SK-N-SH (cell line): ENCODE data around the gene SPATA18. TPM values are rescaled to one million over a fixed set of nuclear protein-coding genes. Genes with fewer than 3 reads are reported as not detected.

Source experiments
- CTCF ChIA-PET: fragments of 300-600, 350-600 bp; formaldehyde crosslinking; extraction: SDS; loops from one replicate; lab custom pipeline; 2021; lab: Yijun Ruan, JAX
- POLR2A ChIA-PET: fragments of 350-600 bp; sonication (Branson Sonifier 250); formaldehyde crosslinking; extraction: SDS; loops from one replicate; lab custom pipeline; 2020; ENCODE audit warnings: antibody characterized with exemption, inconsistent platforms; lab: Yijun Ruan, JAX
- DNase-seq: peaks from one replicate; pipeline ENCODE4 v3.0.0; 2012
- H2AFZ ChIP-seq: fragments of 200-600 bp; sonication (generic); 2 replicates; pipeline ENCODE4 v1.8.1; 2016; ENCODE audit warnings: antibody characterized with exemption, mild to moderate bottlenecking, low read depth
- H3F3A ChIP-seq: fragments of 200-600 bp; sonication (generic); replicated peaks from 2 replicates; pipeline ENCODE3; 2016; ENCODE audit warnings: antibody characterized with exemption, mild to moderate bottlenecking; ENCODE audit not compliant: insufficient read depth
- H3K27ac ChIP-seq, 2 experiments: fragments of 200-500 bp in 1 of 2; fragments of 200-600 bp in 1 of 2; sonication (Bioruptor generic) in 1 of 2; sonication (generic), shearing (Covaris generic) in 1 of 2; 2 replicates each; pipeline versions ENCODE4 v1.5.1 to v1.6.1; 2014 to 2016; ENCODE audit warnings: low read depth in 2 of 2, inconsistent platforms in 1 of 2, low read length in 1 of 2, mild to moderate bottlenecking in 1 of 2, mixed read lengths in 1 of 2
- H3K27me3 ChIP-seq: fragments of 200-600 bp; sonication (generic), shearing (Covaris generic); 2 replicates; pipeline ENCODE4 v1.6.1; 2016; ENCODE audit warnings: mixed run types; ENCODE audit not compliant: insufficient read depth
- H3K36me3 ChIP-seq, 2 experiments: fragments of 200-500 bp in 1 of 2; fragments of 200-600 bp in 1 of 2; sonication (Bioruptor generic) in 1 of 2; sonication (generic) in 1 of 2; replicated peaks in 1 of 2; 2 replicates each; pipeline versions ENCODE3 to v1.5.1; 2014 to 2016; ENCODE audit warnings: low read length in 1 of 2, mild to moderate bottlenecking in 1 of 2; ENCODE audit not compliant: insufficient read depth in 2 of 2, control insufficient read depth in 1 of 2
- H3K4me1 ChIP-seq, 2 experiments: fragments of 200-500 bp in 1 of 2; fragments of 200-600 bp in 1 of 2; sonication (Bioruptor generic) in 1 of 2; sonication (generic), shearing (Covaris generic) in 1 of 2; 2 replicates each; pipeline versions ENCODE4 v1.5.1 to v1.6.1; 2014 to 2016; ENCODE audit warnings: low read depth in 1 of 2, low read length in 1 of 2, mixed run types in 1 of 2; ENCODE audit not compliant: insufficient read depth in 2 of 2, control insufficient read depth in 1 of 2
- H3K4me2 ChIP-seq: fragments of 200-600 bp; sonication (generic), shearing (Covaris generic); 2 replicates; pipeline ENCODE4 v1.6.1; 2017; ENCODE audit warnings: mixed run types
- H3K4me3 ChIP-seq, 2 experiments: fragments of 200-500 bp in 1 of 2; fragments of 200-600 bp in 1 of 2; sonication (Bioruptor generic) in 1 of 2; sonication (generic), shearing (Covaris generic) in 1 of 2; 2 replicates each; pipeline versions ENCODE4 v1.5.1 to v1.8.1; 2014 to 2016; ENCODE audit warnings: low read depth in 2 of 2, inconsistent platforms in 1 of 2, low read length in 1 of 2, mild to moderate bottlenecking in 1 of 2, mixed read lengths in 1 of 2, moderate library complexity in 1 of 2
- H3K79me2 ChIP-seq: fragments of 200-600 bp; sonication (generic); 2 replicates; pipeline ENCODE4 v1.8.1; 2017; ENCODE audit warnings: mild to moderate bottlenecking; ENCODE audit not compliant: insufficient read depth
- H3K9ac ChIP-seq: fragments of 200-600 bp; sonication (generic); 2 replicates; pipeline ENCODE4 v1.6.1; 2017; ENCODE audit warnings: mixed run types
- H3K9me2 ChIP-seq: fragments of 200-600 bp; sonication (generic); 2 replicates; pipeline ENCODE4 v1.6.1; 2017; ENCODE audit warnings: mixed run types
- H3K9me3 ChIP-seq: fragments of 200-600 bp; sonication (generic); 2 replicates; pipeline ENCODE4 v1.6.1; 2017; ENCODE audit warnings: mixed run types, mild to moderate bottlenecking, moderate library complexity
- H4K20me1 ChIP-seq: fragments of 200-600 bp; sonication (generic); 2 replicates; pipeline ENCODE4 v1.6.1; 2017; ENCODE audit warnings: mild to moderate bottlenecking, mixed run types; ENCODE audit not compliant: insufficient read depth
- CHD2 ChIP-seq: fragments of 150-350 bp; IDR thresholded peaks from 2 replicates; pipeline ENCODE4 v1.6.1; 2018; ENCODE audit warnings: low read length; ENCODE audit not compliant: partially characterized antibody
- CTCF ChIP-seq: fragments of 200-600 bp; sonication (generic); IDR thresholded peaks from 2 replicates; pipeline ENCODE4 v1.6.1; 2017; ENCODE audit warnings: antibody characterized with exemption, mild to moderate bottlenecking, moderate library complexity
- ELF1 ChIP-seq: IDR thresholded peaks from 2 replicates; pipeline ENCODE4 v1.4.0; 2012
- FOSL2 ChIP-seq: IDR thresholded peaks from 2 replicates; pipeline ENCODE4 v1.4.0; 2012; ENCODE audit warnings: low read depth, mild to moderate bottlenecking, moderate library complexity, borderline replicate concordance
- FOXJ3 ChIP-seq: sonication (generic); formaldehyde crosslinking; IDR thresholded peaks from 2 replicates; pipeline ENCODE4 v1.5.1; 2020; ENCODE audit warnings: mild to moderate bottlenecking, missing genetic modification reagents
- JUND ChIP-seq: IDR thresholded peaks from 2 replicates; pipeline ENCODE4 v1.4.0; 2012
- MAX ChIP-seq: IDR thresholded peaks from 2 replicates; pipeline ENCODE4 v1.4.0; 2012; ENCODE audit warnings: low read depth
- MEF2A ChIP-seq: IDR thresholded peaks from 2 replicates; pipeline ENCODE4 v1.4.0; 2012; ENCODE audit warnings: low read depth, borderline replicate concordance
- NFIC ChIP-seq: IDR thresholded peaks from 2 replicates; pipeline ENCODE4 v1.4.0; 2012; ENCODE audit warnings: borderline replicate concordance
- NRF1 ChIP-seq: IDR thresholded peaks from 2 replicates; pipeline ENCODE4 v1.6.1; 2012; ENCODE audit warnings: low read depth, mild to moderate bottlenecking, low read length
- RAD21 ChIP-seq: IDR thresholded peaks from 2 replicates; pipeline ENCODE4 v1.6.1; 2012; ENCODE audit warnings: mild to moderate bottlenecking, low read length
- RCOR1 ChIP-seq: fragments of 150-350 bp; IDR thresholded peaks from 2 replicates; pipeline ENCODE4 v1.6.1; 2017; ENCODE audit warnings: antibody characterized with exemption, low read length
- RFX5 ChIP-seq: IDR thresholded peaks from 2 replicates; pipeline ENCODE4 v1.6.1; 2012; ENCODE audit warnings: mild to moderate bottlenecking, improper control_type of control experiment, low read length
- RXRA ChIP-seq: IDR thresholded peaks from 2 replicates; pipeline ENCODE4 v1.4.0; 2012; ENCODE audit warnings: low read depth, mild to moderate bottlenecking, borderline replicate concordance
- TCF12 ChIP-seq: IDR thresholded peaks from 2 replicates; pipeline ENCODE4 v1.4.0; 2012
- TEAD4 ChIP-seq: IDR thresholded peaks from 2 replicates; pipeline ENCODE4 v1.4.0; 2012; ENCODE audit warnings: mild to moderate bottlenecking, borderline replicate concordance; ENCODE audit not compliant: insufficient read depth
- USF1 ChIP-seq: IDR thresholded peaks from 2 replicates; pipeline ENCODE4 v1.4.0; 2012; ENCODE audit warnings: low read depth, borderline replicate concordance
- USF2 ChIP-seq: fragments of 150-350 bp; IDR thresholded peaks from 2 replicates; pipeline ENCODE4 v1.6.1; 2017; ENCODE audit warnings: antibody characterized with exemption, low read length, low read depth, borderline replicate concordance
- YY1 ChIP-seq: IDR thresholded peaks from 2 replicates; pipeline ENCODE4 v1.4.0; 2012; ENCODE audit warnings: low read depth, mild to moderate bottlenecking
- WGBS: methylation state at CpG from one replicate; pipeline ENCODE4 v1.1.6; 2017; ENCODE audit warnings: low lambda C conversion rate; 5-methylcytosine and 5-hydroxymethylcytosine counted together
- polyA plus RNA-seq, 3 experiments: library from polyadenylated mRNA; depleted of rRNA; stranded (reverse); fragments of >200 nt; gene quantifications; 2 replicates each; pipeline ENCODE4 v1.2.3, GENCODE V29; 2012

The SPATA18 gene
- polyA plus RNA-seq, 1 of the 3 experiments (the other 2 are of a cell fraction), result 1.2 TPM

- Histone ChIP-seq H3K4me3 (no peak overlapping the region), H3K36me3 (no peaks in the 10 kb centered on the region), H3K27me3 (no peaks in the 10 kb centered on the region), H3K9ac (no peak overlapping the region), H3K9me2 (no peaks in the 10 kb centered on the region), H3K4me2 (no peak overlapping the region), H4K20me1 (no peaks in the 10 kb centered on the region), H2AFZ (no peak overlapping the region), H3K27ac (no peak overlapping the region), H3F3A (no peaks in the 10 kb centered on the region), H3K79me2 (no peaks in the 10 kb centered on the region), H3K9me3 (no peaks in the 10 kb centered on the region), H3K4me1 (peaks cover 0 to 4% of the 10 kb centered on the region in 2 experiments; a peak in 1 of 4 replicates)
- TF ChIP-seq FOXJ3 (no peak), CHD2 (no peak), RAD21 (no peak), USF2 (no peak), ELF1 (no peak), CTCF (no peak), TCF12 (no peak), RFX5 (no peak), TEAD4 (no peak), MEF2A (no peak), FOSL2 (no peak), USF1 (no peak), JUND (no peak), NRF1 (no peak), RCOR1 (no peak), MAX (no peak), YY1 (no peak), NFIC (no peak), RXRA (no peak)
- CTCF ChIA-PET, result interaction anchor here (1.6 kb wide), 1 partner anchor 9 kb away, joined by 4 read pairs; no protein-coding TSS in a partner anchor
- POLR2A ChIA-PET, result no interaction called here
- WGBS, result 63% methylated on average over 2 of the region's 5 CpGs
- DNase-seq, result no peak
These were observed 40.7 kb downstream of the SPATA18 start for GRCh38 chr4:52091801-52092200.
